ENCODE results near the gene STH. TPM values are rescaled to one million over a fixed set of nuclear protein-coding genes. Genes with fewer than 3 reads are reported as not detected.

The STH gene
- total RNA-seq, 1 donor from 2014 or later, result not detected

DNA sequence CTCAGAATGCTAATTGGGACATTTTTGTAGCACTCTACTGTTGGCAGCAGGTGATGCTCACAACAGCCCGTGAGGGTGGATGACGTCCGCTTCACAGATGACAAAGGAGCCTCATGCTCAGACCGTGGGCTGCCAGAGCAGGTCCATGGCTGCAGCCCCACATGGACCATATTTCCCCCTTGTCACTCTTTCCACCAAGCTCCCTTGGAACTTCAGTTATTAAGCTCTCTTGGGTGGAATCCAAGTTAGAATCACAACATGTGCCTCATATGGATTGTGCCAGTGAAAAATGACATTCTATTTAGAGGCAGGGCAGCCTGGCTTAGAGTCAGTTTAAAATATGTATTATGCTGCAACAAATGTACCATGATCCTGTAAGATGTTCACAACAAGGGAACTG, 33.2 kb upstream of the STH start:
- DNase-seq, result no peak
- intact Hi-C loops (cut with DNase I), result no loop called here
- ATAC-seq (ENCODE audit: poor library complexity), result peak; percentile 31

GRCh38 chr17:45966606-45967280, 32.3 kb upstream of the STH start:
- intact Hi-C loops (cut with DNase I), result no loop called here
- ATAC-seq (ENCODE audit: poor library complexity) (no peak), DNase-seq (no peak)

DNA sequence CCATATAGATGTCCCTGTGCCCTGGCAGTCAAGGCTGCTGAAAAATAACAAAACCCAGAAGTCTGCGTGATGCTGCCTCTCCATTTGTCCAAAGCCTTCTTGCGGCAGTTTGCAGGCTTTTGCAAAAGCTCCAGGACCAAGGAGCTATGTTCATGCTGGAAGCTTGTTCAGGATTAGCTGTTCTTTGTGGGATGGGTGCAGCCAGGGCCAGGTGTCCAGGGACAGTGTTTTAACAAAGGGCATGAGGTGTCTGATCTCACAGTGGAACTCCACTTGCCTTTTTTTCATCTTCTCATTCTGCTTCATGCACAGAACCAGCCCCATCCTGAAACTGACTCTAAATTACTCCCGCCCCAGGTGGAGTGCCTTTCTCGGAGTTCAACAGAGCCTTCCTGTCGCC, 31.7 kb upstream of the STH start:
- DNase-seq (no peak), ATAC-seq (ENCODE audit: poor library complexity) (no peak)
- intact Hi-C loops (cut with DNase I), result no loop called here

DNA sequence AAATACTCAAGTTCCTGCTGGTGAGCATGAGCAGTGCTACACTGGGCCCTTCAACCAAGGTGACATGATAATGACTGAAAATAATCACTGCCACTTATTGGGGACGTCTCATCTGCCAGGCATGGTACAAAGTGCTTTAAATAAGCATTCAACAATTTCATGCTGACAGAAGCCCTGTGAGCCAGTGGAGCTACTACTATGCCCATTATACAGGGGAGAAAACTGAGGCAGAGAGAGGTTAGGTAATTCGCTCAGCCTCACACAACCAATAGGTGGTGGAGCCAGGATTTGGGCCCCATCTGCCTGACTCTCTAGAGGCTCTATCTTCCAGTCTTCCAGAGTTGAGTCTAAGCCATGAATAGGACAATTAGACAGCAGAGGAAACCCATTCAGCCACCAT, 30.3 kb upstream of the STH start:
- ATAC-seq (ENCODE audit: poor library complexity) (no peak), DNase-seq (no peak)
- intact Hi-C loops (cut with DNase I), result no loop called here

- intact Hi-C loops (cut with DNase I), result no loop called here
- ATAC-seq (ENCODE audit: poor library complexity) (no peak), DNase-seq (no peak)
These were observed 29.3 kb upstream of the STH start for GRCh38 chr17:45969726-45970125.

DNA sequence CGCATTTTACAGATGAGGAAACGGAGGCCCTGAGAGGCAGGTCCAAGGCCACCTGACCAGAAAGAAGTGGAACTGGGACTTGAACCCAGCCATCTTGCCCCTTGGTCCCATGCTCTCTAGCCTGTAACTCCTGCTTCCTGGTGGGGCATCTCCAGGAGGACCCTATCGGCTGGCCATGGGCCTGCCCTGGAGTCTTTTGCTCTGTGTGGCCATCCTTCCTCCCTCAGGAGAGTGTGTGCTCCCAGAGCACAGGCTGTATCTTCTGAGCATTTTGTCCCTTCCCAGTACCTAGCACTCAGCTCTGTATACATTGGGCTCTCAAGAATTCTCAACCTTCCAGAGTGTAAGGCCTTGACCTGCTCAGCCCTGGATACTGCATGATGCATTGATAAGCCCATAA, 28.4 kb upstream of the STH start:
- DNase-seq (no peak), ATAC-seq (ENCODE audit: poor library complexity) (no peak)
- intact Hi-C loops (cut with DNase I), result no loop called here

DNA sequence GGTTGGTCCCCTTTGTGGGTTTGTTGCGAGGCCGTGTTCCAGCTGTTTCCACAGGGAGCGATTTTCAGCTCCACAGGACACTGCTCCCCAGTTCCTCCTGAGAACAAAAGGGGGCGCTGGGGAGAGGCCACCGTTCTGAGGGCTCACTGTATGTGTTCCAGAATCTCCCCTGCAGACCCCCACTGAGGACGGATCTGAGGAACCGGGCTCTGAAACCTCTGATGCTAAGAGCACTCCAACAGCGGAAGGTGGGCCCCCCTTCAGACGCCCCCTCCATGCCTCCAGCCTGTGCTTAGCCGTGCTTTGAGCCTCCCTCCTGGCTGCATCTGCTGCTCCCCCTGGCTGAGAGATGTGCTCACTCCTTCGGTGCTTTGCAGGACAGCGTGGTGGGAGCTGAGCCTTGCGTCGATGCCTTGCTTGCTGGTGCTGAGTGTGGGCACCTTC, 27.3 kb upstream of the STH start:
- intact Hi-C loops (cut with DNase I), result no loop called here
- no peak for ATAC-seq (ENCODE audit: poor library complexity)
- DNase-seq, result no peak

DNA sequence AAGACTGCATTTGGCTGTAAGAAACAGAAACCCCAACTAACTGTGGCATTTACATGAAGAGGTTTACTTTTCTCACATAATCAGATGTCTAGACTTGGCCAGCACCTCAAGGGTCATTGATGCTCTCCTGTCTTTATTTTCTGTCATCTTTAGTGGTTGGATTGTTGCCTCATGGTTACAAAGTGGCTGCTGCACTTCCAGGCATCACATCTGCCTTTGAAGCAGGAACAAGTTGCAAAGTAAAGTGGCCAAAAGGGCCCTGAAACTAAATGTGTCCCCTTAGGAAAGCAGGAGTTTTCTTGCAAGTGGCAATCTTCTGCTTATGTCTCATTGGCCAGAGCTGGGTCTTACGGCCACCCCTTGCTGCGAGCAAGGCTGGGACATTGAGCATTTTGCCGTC, 26.5 kb upstream of the STH start:
- intact Hi-C loops (cut with DNase I), result no loop called here
- ATAC-seq (ENCODE audit: poor library complexity), result no peak
- no peak for DNase-seq

- ATAC-seq (ENCODE audit: poor library complexity) (peak; percentile 88), DNase-seq (peak; percentile 75)
- intact Hi-C loops (cut with DNase I), result no loop called here
These were observed 25.8 kb upstream of the STH start for GRCh38 chr17:45973099-45973780.

DNA sequence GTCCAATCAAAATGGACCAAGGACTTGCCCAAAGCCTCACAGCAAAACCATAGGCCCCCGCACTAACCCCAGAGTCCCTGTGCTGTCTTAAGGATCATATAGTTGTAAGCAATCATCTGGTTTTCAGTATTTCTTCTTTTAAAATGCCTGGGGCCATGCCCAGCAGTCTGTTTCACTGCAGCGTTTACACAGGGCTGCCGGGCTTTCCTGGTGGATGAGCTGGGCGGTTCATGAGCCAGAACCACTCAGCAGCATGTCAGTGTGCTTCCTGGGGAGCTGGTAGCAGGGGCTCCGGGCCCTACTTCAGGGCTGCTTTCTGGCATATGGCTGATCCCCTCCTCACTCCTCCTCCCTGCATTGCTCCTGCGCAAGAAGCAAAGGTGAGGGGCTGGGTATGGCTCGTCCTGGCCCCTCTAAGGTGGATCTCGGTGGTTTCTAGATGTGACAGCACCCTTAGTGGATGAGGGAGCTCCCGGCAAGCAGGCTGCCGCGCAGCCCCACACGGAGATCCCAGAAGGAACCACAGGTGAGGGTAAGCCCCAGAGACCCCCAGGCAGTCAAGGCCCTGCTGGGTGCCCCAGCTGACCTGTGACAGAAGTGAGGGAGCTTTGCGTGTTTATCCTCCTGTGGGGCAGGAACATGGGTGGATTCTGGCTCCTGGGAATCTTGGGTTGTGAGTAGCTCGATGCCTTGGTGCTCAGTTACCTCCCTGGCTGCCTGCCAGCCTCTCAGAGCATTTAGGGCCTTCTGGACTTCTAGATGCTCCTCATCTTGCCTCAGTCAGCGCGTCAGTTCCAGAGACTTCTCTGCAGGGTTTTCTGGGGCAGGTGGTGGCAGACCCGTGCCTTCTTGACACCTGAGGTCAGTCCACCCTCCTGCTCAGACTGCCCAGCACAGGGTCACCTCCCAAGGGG, 24.8 kb upstream of the STH start:
- intact Hi-C loops (cut with DNase I), result no loop called here
- DNase-seq, result no peak
- ATAC-seq (ENCODE audit: poor library complexity), result no peak

DNA sequence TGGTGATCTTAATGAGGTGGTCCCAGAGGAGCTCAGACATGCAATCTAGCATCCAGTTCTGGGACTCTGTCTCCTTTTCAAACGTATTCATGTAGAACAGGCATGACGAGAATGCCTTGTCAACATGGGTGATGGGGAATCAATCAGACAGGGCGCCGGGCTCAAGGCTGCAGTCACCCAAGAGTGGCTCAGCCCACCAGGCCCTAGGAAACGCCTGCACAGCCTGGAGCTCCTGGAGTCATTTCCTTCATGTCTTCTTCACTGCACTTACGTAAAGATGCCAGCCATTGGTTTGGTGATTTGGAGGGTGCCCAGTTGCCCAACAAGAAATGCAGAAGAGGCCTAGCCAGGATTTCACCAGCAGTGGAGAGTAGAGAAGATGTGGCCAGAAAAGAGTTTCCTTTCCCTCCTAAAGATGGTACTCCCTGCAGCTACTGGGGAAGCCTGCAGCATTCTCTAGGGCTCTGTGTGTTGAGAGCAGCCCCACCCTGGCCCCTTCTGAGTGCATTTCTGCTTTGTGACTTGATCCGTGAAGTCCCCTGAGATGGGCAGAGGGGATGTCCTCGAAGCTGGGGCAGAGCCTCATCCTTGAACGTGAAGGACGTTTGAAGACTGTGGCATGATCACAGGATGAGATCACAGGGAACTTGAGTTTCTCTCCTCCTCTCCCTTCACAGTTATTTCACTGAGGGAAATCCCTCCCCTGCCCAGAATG, 24.0 kb upstream of the STH start:
- DNase-seq (no peak), ATAC-seq (ENCODE audit: poor library complexity) (no peak)
- intact Hi-C loops (cut with DNase I), result no loop called here

GRCh38 chr17:45975640-45976295, 23.3 kb upstream of the STH start:
- intact Hi-C loops (cut with DNase I), result no loop called here
- ATAC-seq (ENCODE audit: poor library complexity) (no peak), DNase-seq (no peak)

DNA sequence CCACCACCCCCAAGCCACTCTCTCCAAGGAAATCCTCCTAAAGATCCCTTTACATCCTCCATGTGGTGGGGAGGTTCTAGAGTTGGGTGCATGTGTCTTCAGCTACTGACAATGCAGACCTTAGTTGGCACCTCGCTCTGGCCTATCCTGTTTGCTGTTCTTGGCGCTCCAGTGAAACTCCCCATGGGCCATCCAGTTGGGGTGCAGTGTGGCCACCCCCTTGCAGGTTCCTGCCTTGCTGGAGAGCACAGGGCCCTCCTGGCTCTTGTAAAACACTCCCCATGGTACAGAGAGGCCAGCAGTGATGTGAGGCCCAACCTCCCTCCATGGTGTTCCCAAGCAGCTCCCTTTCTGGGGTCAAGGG, 22.7 kb upstream of the STH start:
- ATAC-seq (ENCODE audit: poor library complexity), result no peak
- DNase-seq, result no peak
- intact Hi-C loops (cut with DNase I), result no loop called here

DNA sequence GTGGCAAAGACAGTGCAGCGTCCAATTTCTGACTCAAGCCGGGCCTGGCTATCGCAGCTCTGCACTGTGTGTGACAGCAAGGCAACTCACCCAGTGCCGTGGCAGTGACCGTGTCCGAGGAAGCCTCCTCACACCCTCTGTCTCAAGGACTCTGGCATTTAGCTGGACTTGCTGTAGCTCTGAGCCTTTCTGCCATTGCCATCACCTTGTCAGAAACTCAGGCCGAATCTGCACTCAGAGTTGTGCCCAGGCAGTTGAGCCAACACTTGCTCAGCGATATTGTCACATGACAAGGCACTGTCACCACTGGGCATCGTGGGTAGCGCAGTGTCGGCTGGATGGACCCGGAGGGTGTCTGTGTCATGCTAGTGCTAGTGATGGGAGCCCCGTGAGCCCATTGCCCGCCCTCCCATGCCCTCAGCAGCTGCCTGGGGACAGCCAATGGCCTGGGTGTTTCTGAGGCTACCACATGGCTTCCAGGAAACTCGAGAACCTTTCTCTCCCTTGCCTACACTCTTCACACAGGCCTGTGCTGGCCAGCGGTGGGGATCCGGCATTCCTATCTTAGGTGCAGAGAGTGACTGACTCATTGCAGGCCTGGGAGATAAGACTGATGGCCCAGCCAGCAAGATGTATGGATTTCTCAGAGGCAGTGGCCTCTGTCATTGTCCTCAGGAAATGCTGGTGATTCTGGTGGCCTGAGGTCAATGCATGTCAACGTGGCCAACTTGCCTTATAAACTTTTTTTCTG, 22.1 kb upstream of the STH start:
- intact Hi-C loops (cut with DNase I), result no loop called here
- no peak for ATAC-seq (ENCODE audit: poor library complexity)
- no peak for DNase-seq

DNA sequence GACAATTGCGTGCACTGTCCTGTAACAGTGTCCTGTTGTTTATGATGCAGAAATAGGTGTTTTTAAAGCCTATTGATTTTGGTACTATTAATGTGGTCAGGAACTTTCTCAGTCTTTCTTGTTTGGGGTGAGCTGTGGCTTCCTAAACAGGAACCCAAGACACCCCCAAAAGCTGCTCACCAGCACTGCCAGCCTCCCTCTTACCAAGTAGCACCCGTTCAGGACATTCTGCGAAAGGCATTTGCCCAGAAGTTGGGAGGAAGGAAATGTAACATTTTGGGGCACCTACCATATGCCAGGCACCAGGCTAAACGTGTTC, 21.6 kb upstream of the STH start:
- intact Hi-C loops (cut with DNase I), result no loop called here
- no peak for ATAC-seq (ENCODE audit: poor library complexity)

DNA sequence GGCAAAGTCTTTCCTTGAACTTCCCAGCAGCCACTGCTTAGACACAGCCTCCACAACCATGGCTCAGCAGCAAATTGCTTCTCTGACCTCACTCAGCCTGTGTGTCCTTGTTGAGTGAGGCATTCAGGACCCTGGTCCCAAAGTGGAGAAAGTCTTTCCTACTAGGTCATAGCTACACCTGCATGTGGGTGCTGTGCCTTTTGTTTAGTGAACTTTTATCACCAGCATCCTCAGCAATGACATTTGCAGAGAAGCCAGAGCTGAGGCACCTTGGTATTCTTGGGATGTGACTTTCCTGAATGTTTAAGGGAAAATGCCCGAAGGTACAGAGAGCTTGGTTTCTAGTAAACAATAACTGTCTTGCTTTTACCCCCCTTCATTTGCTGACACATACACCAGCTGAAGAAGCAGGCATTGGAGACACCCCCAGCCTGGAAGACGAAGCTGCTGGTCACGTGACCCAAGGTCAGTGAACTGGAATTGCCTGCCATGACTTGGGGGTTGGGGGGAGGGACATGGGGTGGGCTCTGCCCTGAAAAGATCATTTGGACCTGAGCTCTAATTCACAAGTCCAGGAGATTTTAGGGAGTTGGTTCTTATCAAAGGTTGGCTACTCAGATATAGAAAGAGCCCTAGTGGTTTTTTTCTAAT, 20.9 kb upstream of the STH start:
- ATAC-seq (ENCODE audit: poor library complexity) (no peak), DNase-seq (no peak)
- intact Hi-C loops (cut with DNase I), result no loop called here

More for the DNA sequence above, 21.6 kb upstream of the STH start:
- DNase-seq, result no peak

DNA sequence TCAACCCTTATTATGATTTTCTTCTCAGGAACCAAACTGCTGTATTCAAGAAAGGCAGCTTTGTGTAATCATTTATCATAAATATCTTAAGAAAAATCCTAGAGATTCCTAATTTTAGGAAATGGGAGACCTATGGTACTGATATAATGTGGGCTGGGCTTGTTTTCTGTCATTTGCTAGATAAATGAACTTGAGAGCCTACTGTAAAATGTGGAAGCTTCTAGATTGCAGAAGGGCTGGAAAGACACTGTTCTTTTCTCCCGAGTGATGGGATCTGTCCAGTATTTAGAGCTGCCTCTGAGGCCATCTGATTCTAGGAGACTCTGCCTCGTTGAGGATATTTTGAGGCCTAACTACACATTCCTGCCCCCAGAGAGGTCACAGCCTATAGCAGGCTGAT, 19.9 kb upstream of the STH start:
- ATAC-seq (ENCODE audit: poor library complexity), result no peak
- DNase-seq, result no peak
- intact Hi-C loops (cut with DNase I), result no loop called here

DNA sequence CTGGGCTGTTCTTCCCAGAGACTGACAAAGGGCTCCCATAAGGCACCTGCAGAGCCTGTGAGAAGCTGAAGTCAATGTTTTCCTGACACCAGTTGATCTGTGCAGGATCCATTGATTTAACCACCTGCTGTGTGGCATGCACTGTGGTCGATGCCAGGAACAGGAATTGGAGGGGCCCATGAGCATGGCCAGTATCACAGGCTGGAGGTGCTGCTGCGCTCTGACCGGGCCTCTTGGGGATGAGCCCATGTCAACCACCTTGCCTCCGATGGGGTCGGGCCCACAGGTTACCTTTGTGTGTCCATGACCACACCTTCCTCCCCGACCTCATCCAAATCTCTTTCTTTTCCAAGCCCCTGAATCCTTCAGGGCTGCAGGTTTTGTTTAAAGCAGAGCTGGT, 18.2 kb upstream of the STH start:
- no peak for DNase-seq

More for the DNA sequence above, 18.2 kb upstream of the STH start:
- intact Hi-C loops (cut with DNase I), result no loop called here
- ATAC-seq (ENCODE audit: poor library complexity), result no peak
